Upper lobe of left lung (tissue), 6 donors: ENCODE data around the gene PTK6. TPM values are rescaled to one million over a fixed set of nuclear protein-coding genes. Genes with fewer than 3 reads are reported as not detected.

Experiments
- ATAC-seq, 2 donors: fragments of 200-7000 bp; cut with Tn5 transposase; one replicate each; pipeline ENCODE4 v1.9.1; 2022; ENCODE audit warnings: mild to moderate bottlenecking in 2 of 2, moderate library complexity in 2 of 2; ENCODE audit not compliant: low FRiP score in 2 of 2
- DNase-seq, 2 donors: peaks; one replicate each; pipeline ENCODE4 v3.0.0-alpha.2; 2019 to 2020
- H3K27ac ChIP-seq, 4 donors: fragments of 200-600 bp; sonication (generic); one replicate each; pipeline ENCODE4 v1.5.1; 2016 to 2019
- H3K27me3 ChIP-seq, 4 donors: fragments of 200-600 bp; sonication (generic); one replicate each; pipeline ENCODE4 v1.5.1; 2017 to 2019
- H3K36me3 ChIP-seq, 4 donors: fragments of 200-600 bp; sonication (generic); one replicate each; pipeline ENCODE4 v1.5.1; 2016 to 2019
- H3K4me1 ChIP-seq, 4 donors: fragments of 200-600 bp; sonication (generic); one replicate each; pipeline ENCODE4 v1.5.1; 2018 to 2019
- H3K4me3 ChIP-seq, 4 donors: fragments of 200-600 bp; sonication (generic); one replicate each; pipeline ENCODE4 v1.5.1; 2017 to 2019; ENCODE audit warnings: mild to moderate bottlenecking in 2 of 4, moderate library complexity in 1 of 4
- H3K9me3 ChIP-seq, 4 donors: fragments of 200-600 bp; sonication (generic); one replicate each; pipeline ENCODE4 v1.5.1; 2018 to 2019
- EP300 ChIP-seq, 4 donors: sonication (generic); formaldehyde crosslinking; IDR thresholded peaks; one replicate each; pipeline ENCODE4 v1.5.1; 2017; ENCODE audit warnings: antibody characterized with exemption in 4 of 4, control low read depth in 2 of 4
- POLR2A ChIP-seq, 4 donors: fragments of 450-650 bp; IDR thresholded peaks; one replicate each; pipeline ENCODE4 v1.5.1; 2016 to 2017; ENCODE audit warnings: antibody characterized with exemption in 4 of 4, mild to moderate bottlenecking in 2 of 4
- POLR2AphosphoS5 ChIP-seq, 2 donors: sonication (generic); formaldehyde crosslinking; IDR thresholded peaks; one replicate each; pipeline ENCODE4 v1.5.1; 2017; ENCODE audit warnings: antibody characterized with exemption in 2 of 2
- WGBS, 2 donors: methylation state at CpG; one replicate each; pipeline ENCODE4 v1.1.5; 2017 to 2018; 5-methylcytosine and 5-hydroxymethylcytosine counted together
- total RNA-seq, 6 donors: library from RNA; depleted of rRNA in 4 of 6; stranded (reverse); fragments of >200 nt in 4 of 6; gene quantifications; one replicate each; pipeline versions ENCODE4 v1.1.0 to v1.2.1, GENCODE V29; 2016 to 2021
- TF ChIP-seq, protein P1 (sequence below), 6 experiments: fragments of 450-650 bp in 4 of 6; fragments of 200-600 bp in 2 of 6; sonication (generic) in 2 of 6; IDR thresholded peaks; one replicate each; pipeline ENCODE4 v1.5.1; 2016 to 2019; ENCODE audit warnings: antibody characterized with exemption in 6 of 6
- donor health status: DM: no; HTN: no; CAD: no; lungs with moderate emphysema.
- donor health status: DM: no; HTN: yes; CAD: no; lungs with severe emphysema.

Gene PTK6
- total RNA-seq, 6 donors from 2014 or later: 3.3 to 9.8 (median 6.0) TPM

GRCh38 chr20:63531686-63532448 is 5.3 kb downstream of the PTK6 start:
- no peak for TF ChIP-seq POLR2A (IDR thresholded peaks at IDR 0.05)
- TF ChIP-seq POLR2AphosphoS5 (IDR thresholded peaks at IDR 0.05): no peak
- TF ChIP-seq, protein P1, sequence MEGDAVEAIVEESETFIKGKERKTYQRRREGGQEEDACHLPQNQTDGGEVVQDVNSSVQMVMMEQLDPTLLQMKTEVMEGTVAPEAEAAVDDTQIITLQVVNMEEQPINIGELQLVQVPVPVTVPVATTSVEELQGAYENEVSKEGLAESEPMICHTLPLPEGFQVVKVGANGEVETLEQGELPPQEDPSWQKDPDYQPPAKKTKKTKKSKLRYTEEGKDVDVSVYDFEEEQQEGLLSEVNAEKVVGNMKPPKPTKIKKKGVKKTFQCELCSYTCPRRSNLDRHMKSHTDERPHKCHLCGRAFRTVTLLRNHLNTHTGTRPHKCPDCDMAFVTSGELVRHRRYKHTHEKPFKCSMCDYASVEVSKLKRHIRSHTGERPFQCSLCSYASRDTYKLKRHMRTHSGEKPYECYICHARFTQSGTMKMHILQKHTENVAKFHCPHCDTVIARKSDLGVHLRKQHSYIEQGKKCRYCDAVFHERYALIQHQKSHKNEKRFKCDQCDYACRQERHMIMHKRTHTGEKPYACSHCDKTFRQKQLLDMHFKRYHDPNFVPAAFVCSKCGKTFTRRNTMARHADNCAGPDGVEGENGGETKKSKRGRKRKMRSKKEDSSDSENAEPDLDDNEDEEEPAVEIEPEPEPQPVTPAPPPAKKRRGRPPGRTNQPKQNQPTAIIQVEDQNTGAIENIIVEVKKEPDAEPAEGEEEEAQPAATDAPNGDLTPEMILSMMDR (IDR thresholded peaks at IDR 0.05): no peak
- no peak for TF ChIP-seq EP300 (IDR thresholded peaks at IDR 0.05)
- DNase-seq (peak in 1 of 2 donors; percentile 17), ATAC-seq (no peak)
- H3K27ac ChIP-seq: no peak overlapping the region
- WGBS, 2 donors: 79 to 86% methylated on average over 27 of the region's 27 CpGs
- H3K4me3 ChIP-seq: no peak overlapping the region
- no peaks in the 10 kb centered on the region for H3K27me3 ChIP-seq
- H3K4me1 ChIP-seq: peaks cover 7 to 23% (median 10%) of the 10 kb centered on the region in 4 donors
- H3K9me3 ChIP-seq: no peaks in the 10 kb centered on the region
- no peaks in the 10 kb centered on the region for H3K36me3 ChIP-seq

GRCh38 chr20:63530788-63531160 is 6.4 kb downstream of the PTK6 start:
- 74 to 75% methylated on average over 10 to 14 of the region's 14 CpGs for WGBS, 2 donors
- no peak for ATAC-seq
- Histone ChIP-seq H3K36me3 (no peaks in the 10 kb centered on the region), H3K4me3 (no peak overlapping the region), H3K27ac (no peak overlapping the region), H3K27me3 (no peaks in the 10 kb centered on the region), H3K4me1 (peaks cover 0 to 17% (median 7%) of the 10 kb centered on the region in 4 donors), H3K9me3 (no peaks in the 10 kb centered on the region)
- TF ChIP-seq, protein P1 (IDR thresholded peaks at IDR 0.05): no peak
- TF ChIP-seq POLR2AphosphoS5 (IDR thresholded peaks at IDR 0.05) (no peak), POLR2A (IDR thresholded peaks at IDR 0.05) (no peak), EP300 (IDR thresholded peaks at IDR 0.05) (no peak)
- DNase-seq: no peak

DNA sequence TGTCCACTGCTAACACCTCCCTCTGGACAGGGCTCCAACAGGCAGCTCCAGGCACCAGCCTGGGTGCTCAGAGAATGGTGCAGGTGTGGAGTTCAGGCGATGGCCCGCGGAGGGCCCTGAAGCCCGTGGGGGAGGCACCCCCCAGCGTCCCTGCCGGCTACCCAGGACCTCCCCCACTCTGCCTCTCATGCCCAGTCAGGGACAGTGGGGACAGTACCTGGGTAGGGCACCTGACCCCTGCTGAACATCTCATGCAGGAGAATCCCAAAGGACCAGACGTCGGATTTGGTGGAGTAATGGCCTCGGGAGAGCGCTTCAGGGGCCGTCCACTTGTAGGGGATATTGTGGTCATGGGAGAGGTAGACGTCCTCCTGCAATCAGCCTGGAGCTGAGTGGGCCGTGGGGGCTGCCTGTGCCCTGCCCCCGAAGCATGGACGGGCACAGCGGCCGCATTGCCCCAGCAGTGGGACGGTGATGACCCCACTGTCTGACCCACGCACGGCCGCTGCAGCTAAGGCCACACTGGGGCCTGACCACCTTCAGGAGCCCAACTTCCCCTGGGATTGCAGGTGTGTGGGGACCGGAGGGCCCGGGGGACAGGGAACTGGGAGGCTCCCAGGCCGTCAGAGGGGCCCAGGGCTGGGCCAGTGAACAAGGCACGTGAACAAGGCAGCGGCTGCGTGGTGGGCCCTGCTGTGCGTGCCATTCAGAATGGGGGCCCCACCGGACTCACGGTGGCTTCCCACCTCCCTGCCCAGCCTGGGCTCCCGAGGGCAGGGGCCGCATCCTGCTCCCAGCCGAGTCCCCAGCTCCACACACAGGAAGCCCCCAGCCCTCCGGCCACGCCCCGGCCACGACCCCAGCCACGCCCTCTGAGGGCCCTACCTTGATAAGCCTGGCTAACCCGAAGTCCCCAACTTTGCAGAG is 7.1 kb downstream of the PTK6 start:
- no peaks in the 10 kb centered on the region for H3K27me3 ChIP-seq
- TF ChIP-seq EP300 (IDR thresholded peaks at IDR 0.05) (no peak), POLR2AphosphoS5 (IDR thresholded peaks at IDR 0.05) (no peak), POLR2A (IDR thresholded peaks at IDR 0.05) (no peak)
- H3K4me3 ChIP-seq: no peak overlapping the region
- no peaks in the 10 kb centered on the region for H3K36me3 ChIP-seq
- no peaks in the 10 kb centered on the region for H3K9me3 ChIP-seq
- H3K27ac ChIP-seq: no peak overlapping the region
- DNase-seq (peak; percentile 18 to 83), ATAC-seq (no peak)
- WGBS, 2 donors: 71 to 85% methylated on average over 18 to 30 of the region's 39 CpGs
- peaks cover 0 to 13% (median 7%) of the 10 kb centered on the region in 4 donors for H3K4me1 ChIP-seq

- WGBS, 2 donors: 71 to 79% methylated on average over 14 to 27 of the region's 27 CpGs
- Histone ChIP-seq H3K4me1 (peaks cover 0 to 6% (median 3%) of the 10 kb centered on the region in 4 donors), H3K27ac (no peak overlapping the region), H3K36me3 (no peaks in the 10 kb centered on the region), H3K27me3 (no peaks in the 10 kb centered on the region), H3K4me3 (no peak overlapping the region), H3K9me3 (no peaks in the 10 kb centered on the region)
- TF ChIP-seq, protein P1 (IDR thresholded peaks at IDR 0.05): no peak
- TF ChIP-seq POLR2AphosphoS5 (IDR thresholded peaks at IDR 0.05) (no peak), EP300 (IDR thresholded peaks at IDR 0.05) (no peak), POLR2A (IDR thresholded peaks at IDR 0.05) (no peak)
- no peak for ATAC-seq
- DNase-seq: peak in 1 of 2 donors; percentile 72
Observed at GRCh38 chr20:63529180-63529860, 7.9 kb downstream of the PTK6 start.
